Gastrocnemius medialis (tissue), 4 donors: ENCODE results near the gene ADAM12.

Experiments used
- CTCF ChIP-seq, 5 experiments: fragments of 450-650 bp in 3 of 5; fragments of 200-600 bp in 2 of 5; sonication (generic) in 2 of 5; IDR thresholded peaks in 4 of 5; conservative IDR thresholded peaks in 1 of 5; 1 replicate in 4 of 5; 2 replicates in 1 of 5; pipeline ENCODE4 v1.5.1; 2016 to 2019; ENCODE audit warnings: antibody characterized with exemption in 5 of 5, mild to moderate bottlenecking in 3 of 5, moderate library complexity in 3 of 5
- POLR2A ChIP-seq, 2 donors: fragments of 450-650 bp; IDR thresholded peaks; one replicate each; pipeline ENCODE4 v1.6.1; 2017; ENCODE audit warnings: antibody characterized with exemption in 2 of 2, mild to moderate bottlenecking in 2 of 2, moderate library complexity in 2 of 2

- no peak for TF ChIP-seq CTCF (IDR thresholded peaks at IDR 0.05 in 4 of 5, conservative IDR thresholded peaks at IDR 0.05 in 1 of 5)
- no peak for TF ChIP-seq POLR2A (IDR thresholded peaks at IDR 0.05)
Measured at GRCh38 chr10:126034586-126034985, 353.7 kb downstream of the ADAM12 start.
